B cell (primary cell): Measurements from ENCODE around the gene STXBP2. TPM values are rescaled to one million over a fixed set of nuclear protein-coding genes. Genes with fewer than 3 reads are reported as not detected.

Source experiments
- ATAC-seq: fragments of 200-7000 bp; cut with Tn5 transposase; one replicate; pipeline ENCODE4 v1.10.0; 2021; ENCODE audit warnings: low read depth, mild to moderate bottlenecking, moderate number of reproducible peaks, moderate library complexity
- CTCF ChIA-PET: fragments of 350-600 bp; sonication (Branson Sonifier 250); formaldehyde crosslinking; loops from one replicate; lab custom pipeline; 2021; ENCODE audit warnings: antibody characterized with exemption, inconsistent platforms; lab: Charles Lee
- POLR2A ChIA-PET: fragments of 350-600 bp; sonication (Branson Sonifier 250); formaldehyde crosslinking; loops from one replicate; lab custom pipeline; 2021; ENCODE audit warnings: antibody characterized with exemption; lab: Charles Lee
- DNase-seq: peaks from one replicate; pipeline ENCODE4 v3.0.0; 2013
- H2AFZ ChIP-seq: 2 replicates; pipeline ENCODE4 v1.6.1; 2012; ENCODE audit warnings: mild to moderate bottlenecking, low read depth, low read length; ENCODE audit not compliant: insufficient read depth, poor library complexity, severe bottlenecking
- H3K27ac ChIP-seq, 2 donors: 1 replicate in 1 of 2; 2 replicates in 1 of 2; pipeline ENCODE4 v1.5.1; 2012 to 2013; ENCODE audit warnings: low read length in 2 of 2, mild to moderate bottlenecking in 2 of 2, moderate library complexity in 1 of 2
- H3K27me3 ChIP-seq, 4 experiments: fragments of 200-600 bp in 1 of 4; sonication (generic) in 1 of 4; replicated peaks in 1 of 4; 1 replicate in 2 of 4; 2 replicates in 2 of 4; pipeline versions ENCODE4 v1.6.1 to v1.7.0; 2013 to 2016; ENCODE audit warnings: low read length in 3 of 4, mild to moderate bottlenecking in 2 of 4, mixed read lengths in 1 of 4, moderate library complexity in 1 of 4; ENCODE audit not compliant: insufficient read depth in 4 of 4, control insufficient read depth in 3 of 4; ENCODE audit errors: control extremely low read depth in 1 of 4
- H3K36me3 ChIP-seq, 2 experiments: replicated peaks in 1 of 2; 1 replicate in 1 of 2; 2 replicates in 1 of 2; pipeline versions ENCODE4 v1.6.1 to v1.7.1; 2013; ENCODE audit warnings: low read length in 1 of 2; ENCODE audit not compliant: insufficient read depth in 2 of 2, control insufficient read depth in 1 of 2; ENCODE audit errors: control extremely low read depth in 1 of 2, extremely low read depth in 1 of 2
- H3K4me1 ChIP-seq, 2 donors: fragments of 200-600 bp in 1 of 2; sonication (generic) in 1 of 2; 1 replicate in 1 of 2; 2 replicates in 1 of 2; pipeline versions ENCODE4 v1.5.1 to v1.6.1; 2013 to 2017; ENCODE audit warnings: low read length in 2 of 2; ENCODE audit not compliant: control insufficient read depth in 2 of 2, insufficient read depth in 2 of 2
- H3K4me2 ChIP-seq: replicated peaks from 2 replicates; pipeline ENCODE3; 2012; ENCODE audit warnings: mild to moderate bottlenecking, low read depth, low read length; ENCODE audit not compliant: poor library complexity, severe bottlenecking
- H3K4me3 ChIP-seq, 5 experiments: fragments of 200-600 bp in 1 of 5; sonication (generic) in 1 of 5; 1 replicate in 3 of 5; 2 replicates in 2 of 5; pipeline versions ENCODE4 v1.5.1 to v1.7.0; 2011 to 2016; ENCODE audit warnings: low read length in 4 of 5, mild to moderate bottlenecking in 4 of 5, low read depth in 2 of 5, control low read depth in 1 of 5, moderate library complexity in 1 of 5; ENCODE audit not compliant: insufficient read depth in 1 of 5; ENCODE audit errors: control extremely low read depth in 1 of 5, extremely low read depth in 1 of 5
- H3K79me2 ChIP-seq: fragments of 200-600 bp; sonication (generic); one replicate; pipeline ENCODE4 v1.6.0; 2016; ENCODE audit warnings: low read length; ENCODE audit not compliant: control insufficient read depth, insufficient read depth
- H3K9ac ChIP-seq: fragments of 200-600 bp; sonication (generic); 2 replicates; pipeline ENCODE4 v1.6.1; 2017; ENCODE audit warnings: mild to moderate bottlenecking, low read length, moderate library complexity
- H3K9me3 ChIP-seq, 3 donors: one replicate each; pipeline versions ENCODE4 v1.6.1 to v1.7.1; 2013; ENCODE audit warnings: low read length in 2 of 3; ENCODE audit not compliant: control insufficient read depth in 2 of 3, insufficient read depth in 1 of 3; ENCODE audit errors: control extremely low read depth in 1 of 3
- H4K20me1 ChIP-seq: 2 replicates; pipeline ENCODE4 v1.6.0; 2012; ENCODE audit warnings: mild to moderate bottlenecking, low read length; ENCODE audit not compliant: insufficient read depth, control insufficient read depth, poor library complexity, severe bottlenecking
- H3K27ac Mint-ChIP-seq: one replicate; pipeline ENCODE4 v1.8.0; 2021; ENCODE audit warnings: mixed read lengths
- H3K27me3 Mint-ChIP-seq: one replicate; pipeline ENCODE4 v1.8.0; 2021; ENCODE audit warnings: mixed read lengths
- H3K4me1 Mint-ChIP-seq: one replicate; pipeline ENCODE4 v1.8.0; 2021; ENCODE audit warnings: mixed read lengths
- H3K4me3 Mint-ChIP-seq: one replicate; pipeline ENCODE4 v1.8.0; 2021; ENCODE audit warnings: mixed read lengths
- H3K9me3 Mint-ChIP-seq: one replicate; pipeline ENCODE4 v1.8.0; 2022; ENCODE audit warnings: mixed read lengths; ENCODE audit not compliant: insufficient read depth
- EZH2 ChIP-seq: IDR thresholded peaks from 2 replicates; pipeline ENCODE4 v1.6.1; 2012; ENCODE audit warnings: borderline replicate concordance, low read depth, mild to moderate bottlenecking, moderate library complexity, low read length; ENCODE audit not compliant: insufficient read depth, poor library complexity, severe bottlenecking
- WGBS: methylation state at CpG from one replicate; pipeline ENCODE4 v1.1.5; 2013; ENCODE audit warnings: missing lambda C conversion rate; ENCODE audit not compliant: insufficient coverage; 5-methylcytosine and 5-hydroxymethylcytosine counted together
- intact Hi-C: fragments of 100-400 bp; cut with micrococcal nuclease; formaldehyde crosslinking; loops from one replicate; pipeline ENCODE4 v1.10.0; 2022
- polyA plus RNA-seq: library from polyadenylated mRNA; depleted of rRNA; stranded (reverse); fragments of >200 nt; gene quantifications from 2 replicates; pipeline ENCODE4 v1.2.3, GENCODE V29; 2012
- total RNA-seq, 2 donors: library from RNA; stranded (reverse); fragments of 120-200 nt in 1 of 2; gene quantifications; 1 replicate in 1 of 2; 2 replicates in 1 of 2; pipeline versions ENCODE4 v1.2.3 to v1.2.4, GENCODE V29; 2013 to 2022
- TF ChIP-seq, protein P1 (sequence below): fragments of 200-600 bp; IDR thresholded peaks from one replicate; pipeline ENCODE4 v1.8.0; 2022; ENCODE audit warnings: antibody characterized with exemption, mild to moderate bottlenecking

Gene STXBP2
- total and polyA plus RNA-seq, 2 donors (not counting 1 experiment from before 2014, with no cell fraction given) = 222 to 226 TPM

DNA sequence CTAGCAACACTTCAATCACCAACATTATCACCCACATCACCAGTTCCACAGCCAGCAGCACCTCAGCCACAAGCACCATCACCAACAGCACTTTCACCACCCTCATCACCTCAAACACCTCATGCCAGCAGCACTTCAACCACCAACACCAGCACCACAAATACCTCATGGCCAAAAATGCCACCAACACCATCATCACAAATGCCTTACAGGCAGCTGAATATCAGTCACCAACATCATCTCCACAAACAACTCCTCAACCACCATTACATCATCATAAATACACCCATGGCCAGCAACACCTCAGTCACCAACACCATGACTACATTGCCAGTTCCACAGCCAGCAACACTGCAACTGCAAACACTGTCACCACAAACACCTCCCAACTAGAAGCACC lies 54.6 kb downstream of the STXBP2 start:
- no peak overlapping the region for H3K4me3 Mint-ChIP-seq
- TF ChIP-seq EZH2 = no peak
- TF ChIP-seq, protein P1, sequence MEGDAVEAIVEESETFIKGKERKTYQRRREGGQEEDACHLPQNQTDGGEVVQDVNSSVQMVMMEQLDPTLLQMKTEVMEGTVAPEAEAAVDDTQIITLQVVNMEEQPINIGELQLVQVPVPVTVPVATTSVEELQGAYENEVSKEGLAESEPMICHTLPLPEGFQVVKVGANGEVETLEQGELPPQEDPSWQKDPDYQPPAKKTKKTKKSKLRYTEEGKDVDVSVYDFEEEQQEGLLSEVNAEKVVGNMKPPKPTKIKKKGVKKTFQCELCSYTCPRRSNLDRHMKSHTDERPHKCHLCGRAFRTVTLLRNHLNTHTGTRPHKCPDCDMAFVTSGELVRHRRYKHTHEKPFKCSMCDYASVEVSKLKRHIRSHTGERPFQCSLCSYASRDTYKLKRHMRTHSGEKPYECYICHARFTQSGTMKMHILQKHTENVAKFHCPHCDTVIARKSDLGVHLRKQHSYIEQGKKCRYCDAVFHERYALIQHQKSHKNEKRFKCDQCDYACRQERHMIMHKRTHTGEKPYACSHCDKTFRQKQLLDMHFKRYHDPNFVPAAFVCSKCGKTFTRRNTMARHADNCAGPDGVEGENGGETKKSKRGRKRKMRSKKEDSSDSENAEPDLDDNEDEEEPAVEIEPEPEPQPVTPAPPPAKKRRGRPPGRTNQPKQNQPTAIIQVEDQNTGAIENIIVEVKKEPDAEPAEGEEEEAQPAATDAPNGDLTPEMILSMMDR = no peak
- Histone ChIP-seq H2AFZ (no peak overlapping the region), H3K4me2 (peak overlapping the region; percentile 23), H3K4me1 (peaks cover 56 to 58% of the 10 kb centered on the region in 2 donors), H3K4me3 (no peak overlapping the region), H3K9ac (no peak overlapping the region), H3K27me3 (no peaks in the 10 kb centered on the region), H3K27ac (peak overlapping the region in 1 of 2 donors; percentile 47), H3K9me3 (no peaks in the 10 kb centered on the region), H3K79me2 (peaks cover 59% of the 10 kb centered on the region), H3K36me3 (peaks cover 0 to 59% of the 10 kb centered on the region in 2 experiments), H4K20me1 (peaks cover 39% of the 10 kb centered on the region)
- peak; percentile 23 for DNase-seq
- no peak for ATAC-seq
- ChIA-PET CTCF (interaction anchor here (0.6 to 3.8 kb wide), 3 partner anchors 11 to 108 kb away, joined by 3 to 14 read pairs (median 5); partner anchors contain the start of gene TRAPPC5), POLR2A (interaction anchor here (0.6 kb wide), 1 partner anchor 87 kb away, joined by 6 read pairs; no protein-coding TSS in a partner anchor)
- intact Hi-C loops = no loop called here
- peaks cover 26% of the 10 kb centered on the region for H3K4me1 Mint-ChIP-seq
- H3K27me3 Mint-ChIP-seq = no peaks in the 10 kb centered on the region
- no peaks in the 10 kb centered on the region for H3K9me3 Mint-ChIP-seq
- H3K27ac Mint-ChIP-seq = no peak overlapping the region

DNA sequence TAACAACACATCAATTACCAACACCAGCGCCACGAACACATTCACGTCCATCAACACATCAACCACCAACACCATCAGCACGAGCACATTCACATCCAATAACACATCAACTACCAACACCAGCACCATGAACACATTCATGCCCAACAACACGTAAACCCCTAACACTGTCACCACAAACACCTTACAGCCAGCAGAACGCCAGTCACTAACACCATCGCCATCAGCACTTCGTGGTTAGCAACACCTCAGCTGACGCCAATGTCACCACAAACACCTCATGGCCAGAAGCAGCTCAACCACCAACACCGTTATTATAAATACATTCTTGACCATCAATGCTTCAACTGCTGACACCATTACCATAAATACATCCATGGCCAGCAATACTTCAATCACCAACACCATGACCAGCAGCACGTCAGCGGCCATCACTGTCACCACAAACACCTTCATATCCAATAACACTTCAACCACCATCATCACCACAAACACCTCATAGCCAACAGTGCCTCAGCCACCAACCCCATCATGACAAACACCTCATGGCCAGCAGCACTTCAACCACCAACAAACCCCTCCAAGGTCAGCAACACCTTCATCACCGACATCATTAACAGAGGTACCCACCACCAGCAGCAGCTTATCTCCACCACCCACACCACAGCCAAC lies 55.6 kb downstream of the STXBP2 start:
- no peak for TF ChIP-seq EZH2
- TF ChIP-seq, protein P1 = no peak
- ATAC-seq = no peak
- intact Hi-C loops = no loop called here
- WGBS = 83% methylated on average over 13 of the region's 13 CpGs
- peaks cover 0 to 65% of the 10 kb centered on the region in 2 experiments for H3K36me3 ChIP-seq
- H3K27me3 Mint-ChIP-seq = no peaks in the 10 kb centered on the region
- peak overlapping the region; percentile 43 to 59 for H3K27ac ChIP-seq
- H3K4me2 ChIP-seq = peak overlapping the region; percentile 42
- no peaks in the 10 kb centered on the region for H3K9me3 Mint-ChIP-seq
- peak overlapping the region; percentile 8 for H3K9ac ChIP-seq
- H4K20me1 ChIP-seq = peaks cover 39% of the 10 kb centered on the region
- no peak for DNase-seq
- peaks cover 70% of the 10 kb centered on the region for H3K79me2 ChIP-seq
- H2AFZ ChIP-seq = no peak overlapping the region
- H3K27me3 ChIP-seq = no peaks in the 10 kb centered on the region
- peaks cover 33% of the 10 kb centered on the region for H3K4me1 Mint-ChIP-seq
- H3K4me3 Mint-ChIP-seq = no peak overlapping the region
- H3K27ac Mint-ChIP-seq = no peak overlapping the region
- POLR2A ChIA-PET = no interaction called here
- CTCF ChIA-PET = interaction anchor here (1.0 to 3.8 kb wide), 3 partner anchors 12 to 107 kb away, joined by 3 to 14 read pairs (median 5); partner anchors contain the start of gene TRAPPC5
- no peaks in the 10 kb centered on the region for H3K9me3 ChIP-seq
- H3K4me3 ChIP-seq = no peak overlapping the region
- H3K4me1 ChIP-seq = peaks cover 66 to 69% of the 10 kb centered on the region in 2 donors
